Adrenal gland (tissue), 12 donors: ENCODE data around the gene UBR1. TPM values are rescaled to one million over a fixed set of nuclear protein-coding genes. Genes with fewer than 3 reads are reported as not detected.

Source experiments
- DNase-seq, 7 donors: peaks; one replicate each; pipeline ENCODE4 v3.0.0-alpha.2; 2019 to 2020
- H3K27ac ChIP-seq, 5 donors: fragments of 200-600 bp; sonication (generic) in 4 of 5; 1 replicate in 3 of 5; 2 replicates in 2 of 5; pipeline versions ENCODE4 v1.5.1 to v1.8.0; 2016 to 2020; ENCODE audit warnings: mild to moderate bottlenecking in 1 of 5
- H3K27me3 ChIP-seq: fragments of 200-600 bp; 2 replicates; pipeline ENCODE4 v1.8.0; 2021
- H3K36me3 ChIP-seq, 2 donors: fragments of 200-600 bp; replicated peaks in 1 of 2; 1 replicate in 1 of 2; 2 replicates in 1 of 2; pipeline versions ENCODE4 v1.5.1 to v1.8.0; 2018 to 2022
- H3K4me1 ChIP-seq, 2 donors: fragments of 200-600 bp; replicated peaks in 1 of 2; 1 replicate in 1 of 2; 2 replicates in 1 of 2; pipeline versions ENCODE4 v1.5.1 to v1.8.0; 2018 to 2021
- H3K4me3 ChIP-seq, 4 donors: fragments of 200-600 bp; sonication (generic) in 3 of 4; one replicate each; pipeline ENCODE4 v1.5.1; 2016 to 2018
- H3K9me3 ChIP-seq, 3 donors: fragments of 200-600 bp; sonication (generic) in 1 of 3; replicated peaks in 1 of 3; 1 replicate in 2 of 3; 2 replicates in 1 of 3; pipeline versions ENCODE4 v1.5.1 to v1.8.0; 2016 to 2021
- CTCF ChIP-seq, 6 experiments: fragments of 450-650 bp in 4 of 6; fragments of 200-600 bp in 2 of 6; sonication (generic) in 1 of 6; IDR thresholded peaks; 1 replicate in 5 of 6; 2 replicates in 1 of 6; pipeline versions ENCODE4 v1.5.1 to v1.8.0; 2016 to 2021; ENCODE audit warnings: antibody characterized with exemption in 6 of 6, mild to moderate bottlenecking in 2 of 6, moderate library complexity in 1 of 6
- POLR2A ChIP-seq, 2 donors: fragments of 450-650 bp; IDR thresholded peaks; one replicate each; pipeline ENCODE4 v1.6.1; 2017; ENCODE audit warnings: antibody characterized with exemption in 2 of 2, mild to moderate bottlenecking in 2 of 2, moderate library complexity in 1 of 2
- WGBS, 4 donors: extraction: QIAGEN DNeasy Blood & Tissue Kit in 2 of 4; methylation state at CpG; one replicate each; pipeline versions ENCODE4 v1.1.5 to v1.1.7; 2013 to 2017; 5-methylcytosine and 5-hydroxymethylcytosine counted together
- intact Hi-C, 2 donors: fragments of 100-400 bp; cut with DNase I; formaldehyde crosslinking; loops; one replicate each; pipeline versions ENCODE4 v1.14.1 to v1.15.0; 2022 to 2023
- polyA plus RNA-seq, 3 donors: library from polyadenylated mRNA; stranded (reverse); fragments of 200-250 nt in 2 of 3; fragments of 350-450 nt in 1 of 3; fragmentation: Illumina TruSeq in 1 of 3; extraction: RNeasy Lipid Tissue Mini Kit (QIAGEN cat#74804) in 1 of 3; gene quantifications; one replicate each; pipeline ENCODE4 v1.2.3, GENCODE V29; 2013 to 2014
- total RNA-seq, 9 donors: library from RNA; depleted of rRNA in 4 of 9; stranded (reverse); fragments of >200 nt in 4 of 9; fragments of 120-200 nt in 1 of 9; fragmentation: NEBNext Ultra II Directional in 1 of 9; extraction: Animal tissue kit (Norgen Biotek cat#: 25700) in 1 of 9; gene quantifications; one replicate each; pipeline versions ENCODE4 v1.1.0 to v1.2.4, GENCODE V29; 2013 to 2023
- donor health status: healthy with polysubstance abuse.
- donor health status: Bipolar disorder and iron deficiency.
- donor health status: DM: yes; HTN: yes; CAD: no.
- donor health status: DM: no; HTN: no; CAD: no.
- donor health status: DM: no; HTN: no; CAD: no.
- donor health status: DM: yes; HTN: yes; CAD: no.

Gene UBR1
- total and polyA plus RNA-seq, 12 donors, result 3.9 to 37.9 (median 21.6) TPM

DNA sequence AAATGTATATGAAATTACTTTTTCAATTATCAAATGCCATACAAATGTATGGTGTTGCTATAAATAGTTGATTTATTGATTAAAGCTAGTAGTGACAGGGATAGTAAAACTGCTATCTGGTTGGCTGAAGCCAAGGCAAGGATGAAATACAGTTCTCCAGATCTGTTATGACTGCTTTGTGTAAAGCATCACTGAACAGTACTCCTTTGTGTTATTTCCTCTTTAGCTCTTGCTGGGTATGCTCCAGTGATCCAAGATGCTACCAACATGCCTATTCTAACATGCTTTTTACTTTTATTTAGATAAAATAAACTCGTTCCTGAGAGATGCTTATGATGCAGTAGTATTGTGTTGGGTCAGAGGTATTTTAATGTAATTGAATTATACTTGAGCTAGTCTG, 12.4 kb upstream of the UBR1 start:
- no peak for DNase-seq
- Histone ChIP-seq H3K9me3 (no peaks in the 10 kb centered on the region), H3K4me1 (no peaks in the 10 kb centered on the region), H3K27ac (no peak overlapping the region), H3K27me3 (no peaks in the 10 kb centered on the region), H3K4me3 (no peak overlapping the region), H3K36me3 (no peaks in the 10 kb centered on the region)
- 33 to 51% (median 43%) methylated on average over 1 of the region's 1 CpG for WGBS, 4 donors
- TF ChIP-seq POLR2A (IDR thresholded peaks at IDR 0.05) (no peak), CTCF (IDR thresholded peaks at IDR 0.05) (no peak)
- intact Hi-C loops, result no loop called here

DNA sequence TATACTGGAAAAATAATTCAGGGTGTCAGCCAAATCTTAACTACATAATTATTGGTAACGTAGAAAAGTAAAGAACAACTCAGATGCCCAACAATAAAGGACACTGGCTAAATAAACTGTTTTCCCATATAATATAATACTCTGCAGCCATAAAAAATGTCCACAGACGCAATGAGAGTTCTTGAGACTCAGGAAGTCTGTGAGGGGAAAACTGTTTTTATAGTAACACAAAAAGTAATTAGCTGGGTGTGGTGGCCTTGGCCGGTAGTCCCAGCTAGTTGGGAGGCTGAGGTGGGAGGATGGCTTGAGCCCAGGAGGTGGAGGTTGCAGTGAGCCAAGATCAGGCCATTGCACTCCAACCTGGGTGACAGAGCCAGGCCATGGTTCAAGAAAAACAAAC, 5.5 kb upstream of the UBR1 start:
- no peak for TF ChIP-seq CTCF (IDR thresholded peaks at IDR 0.05)
- TF ChIP-seq POLR2A (IDR thresholded peaks at IDR 0.05), result no peak
- Histone ChIP-seq H3K4me1 (peaks cover 0 to 6% of the 10 kb centered on the region in 2 donors), H3K36me3 (no peaks in the 10 kb centered on the region), H3K9me3 (no peaks in the 10 kb centered on the region), H3K27ac (no peak overlapping the region), H3K4me3 (no peak overlapping the region), H3K27me3 (no peaks in the 10 kb centered on the region)
- WGBS, 4 donors, result 65 to 82% (median 76%) methylated on average over 3 of the region's 3 CpGs
- intact Hi-C loops, result no loop called here
- no peak for DNase-seq

DNA sequence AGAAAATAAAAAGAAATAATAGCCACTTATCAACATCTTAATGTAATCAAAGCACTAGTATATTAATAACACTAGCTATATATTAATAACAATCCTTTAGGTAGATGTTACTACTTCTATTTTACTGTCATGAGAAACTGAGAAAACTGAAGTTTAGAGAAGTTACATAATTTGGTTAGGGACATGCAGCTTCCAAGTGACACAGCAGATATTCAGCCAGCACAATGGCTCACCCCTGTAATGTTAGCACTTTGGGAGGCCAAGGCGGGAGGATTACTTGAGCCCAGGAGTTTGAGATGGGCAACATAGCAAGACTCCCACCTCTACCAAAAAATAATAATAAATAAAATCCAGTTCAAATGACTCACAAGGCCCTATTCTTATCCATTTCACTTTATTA, 1.9 kb upstream of the UBR1 start:
- Histone ChIP-seq H3K27ac (no peak overlapping the region), H3K4me1 (peaks cover 4 to 23% of the 10 kb centered on the region in 2 donors), H3K27me3 (no peaks in the 10 kb centered on the region), H3K4me3 (no peak overlapping the region), H3K36me3 (no peaks in the 10 kb centered on the region), H3K9me3 (no peaks in the 10 kb centered on the region)
- WGBS, 4 donors, result 87 to 100% (median 90%) methylated on average over 1 of the region's 1 CpG
- no peak for TF ChIP-seq CTCF (IDR thresholded peaks at IDR 0.05)
- TF ChIP-seq POLR2A (IDR thresholded peaks at IDR 0.05), result no peak
- intact Hi-C loops, result no loop called here
- no peak for DNase-seq

DNA sequence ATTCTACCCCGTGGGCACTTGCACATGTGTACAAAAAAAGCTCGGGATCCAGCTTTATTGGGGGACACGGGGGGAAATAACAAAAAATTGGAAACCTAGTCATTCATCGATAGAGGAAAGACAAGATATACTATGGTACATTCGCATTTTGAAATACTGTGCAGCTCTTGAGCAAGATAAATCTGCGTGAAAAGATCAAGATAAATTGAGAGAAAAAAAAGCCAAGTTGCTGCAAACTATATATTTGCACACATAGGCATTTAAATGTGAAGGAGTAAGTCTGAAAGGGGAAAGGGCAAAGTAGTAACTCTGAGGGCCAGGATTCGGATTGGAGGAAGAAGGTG, 620 bp upstream of the UBR1 start:
- Histone ChIP-seq H3K27me3 (no peaks in the 10 kb centered on the region), H3K4me3 (peak overlapping the region in 3 of 4 donors; percentile 50 to 78 (median 72)), H3K4me1 (peaks cover 4 to 23% of the 10 kb centered on the region in 2 donors), H3K36me3 (no peaks in the 10 kb centered on the region), H3K9me3 (no peaks in the 10 kb centered on the region), H3K27ac (peak overlapping the region; percentile 53 to 92 (median 73))
- DNase-seq, result no peak
- WGBS, 4 donors, result 18 to 21% (median 20%) methylated on average over 7 of the region's 7 CpGs
- intact Hi-C loops, result no loop called here
- no peak for TF ChIP-seq POLR2A (IDR thresholded peaks at IDR 0.05)
- TF ChIP-seq CTCF (IDR thresholded peaks at IDR 0.05), result no peak
